ENCODE measurements around the gene PROC.

The PROC gene

GRCh38 chr2:127384529-127384928 lies 33.7 kb upstream of the PROC start:
- ChIA-PET POLR2A (interaction anchor here (0.9 kb wide), 1 partner anchor 90 kb away, joined by 3 read pairs; the partner anchor contains the start of gene ERCC3), CTCF (interaction anchor here (0.6 kb wide), 1 partner anchor 129 kb away, joined by 3 read pairs; no protein-coding TSS in a partner anchor)

DNA sequence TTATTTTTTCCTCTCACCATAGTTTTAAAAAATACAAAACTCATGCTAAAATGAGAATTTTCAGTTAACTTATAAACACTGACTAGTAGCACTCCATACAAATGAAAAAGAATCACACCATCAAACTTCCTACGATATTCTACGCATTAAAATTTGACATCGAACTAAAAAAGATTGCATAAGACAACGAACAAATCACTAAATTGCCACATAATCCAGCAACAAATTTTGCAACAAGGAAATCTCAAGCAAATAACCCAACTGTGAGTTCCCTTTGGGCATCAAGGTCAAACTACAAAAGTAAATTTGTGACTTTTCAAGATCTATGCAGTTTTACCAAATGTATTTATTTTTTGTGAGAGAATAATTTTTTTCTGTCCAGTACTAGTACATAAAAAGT lies 32.0 kb upstream of the PROC start:
- CTCF ChIA-PET, result interaction anchor here (0.9 kb wide), 1 partner anchor 15 kb away, joined by 4 read pairs; no protein-coding TSS in a partner anchor
- no peak for DNase-seq (ENCODE audit: extremely low spot score)
- POLR2A ChIA-PET, result interaction anchor here (1.0 to 1.2 kb wide), 4 partner anchors 15 to 23 kb away, joined by 3 to 7 read pairs (median 4); no protein-coding TSS in a partner anchor
- TF ChIP-seq, protein P1, sequence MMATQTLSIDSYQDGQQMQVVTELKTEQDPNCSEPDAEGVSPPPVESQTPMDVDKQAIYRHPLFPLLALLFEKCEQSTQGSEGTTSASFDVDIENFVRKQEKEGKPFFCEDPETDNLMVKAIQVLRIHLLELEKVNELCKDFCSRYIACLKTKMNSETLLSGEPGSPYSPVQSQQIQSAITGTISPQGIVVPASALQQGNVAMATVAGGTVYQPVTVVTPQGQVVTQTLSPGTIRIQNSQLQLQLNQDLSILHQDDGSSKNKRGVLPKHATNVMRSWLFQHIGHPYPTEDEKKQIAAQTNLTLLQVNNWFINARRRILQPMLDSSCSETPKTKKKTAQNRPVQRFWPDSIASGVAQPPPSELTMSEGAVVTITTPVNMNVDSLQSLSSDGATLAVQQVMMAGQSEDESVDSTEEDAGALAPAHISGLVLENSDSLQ (IDR thresholded peaks at IDR 0.05), result no peak
- no peak for TF ChIP-seq SP1 (IDR thresholded peaks at IDR 0.05)
- TF ChIP-seq ELF4 (IDR thresholded peaks at IDR 0.05), result no peak
- TF ChIP-seq L3MBTL2 (conservative IDR thresholded peaks at IDR 0.05), result no peak
- TF ChIP-seq NFRKB (IDR thresholded peaks at IDR 0.05), result no peak
- no peak for TF ChIP-seq FOXM1 (IDR thresholded peaks at IDR 0.05; ENCODE audit: borderline replicate concordance)
- TF ChIP-seq TARDBP (IDR thresholded peaks at IDR 0.05), result no peak

More at GRCh38 chr2:127384529-127384928, 33.7 kb upstream of the PROC start:
- DNase-seq (ENCODE audit: extremely low spot score), result no peak
- TF ChIP-seq TARDBP (IDR thresholded peaks at IDR 0.05) (no peak), ZNF384 (IDR thresholded peaks at IDR 0.05) (no peak), HDGF (IDR thresholded peaks at IDR 0.05; ENCODE audit: borderline replicate concordance) (no peak), SUZ12 (IDR thresholded peaks at IDR 0.05) (no peak), ELF4 (IDR thresholded peaks at IDR 0.05) (no peak), FOXK2 (IDR thresholded peaks at IDR 0.05) (no peak), BHLHE40 (IDR thresholded peaks at IDR 0.05; ENCODE audit: borderline replicate concordance) (no peak), ARNT (IDR thresholded peaks at IDR 0.05) (no peak), L3MBTL2 (conservative IDR thresholded peaks at IDR 0.05) (no peak), LEF1 (IDR thresholded peaks at IDR 0.05; ENCODE audit: borderline replicate concordance) (no peak), FOXM1 (IDR thresholded peaks at IDR 0.05; ENCODE audit: borderline replicate concordance) (no peak), CTBP1 (IDR thresholded peaks at IDR 0.05; ENCODE audit: borderline replicate concordance) (no peak), NFRKB (IDR thresholded peaks at IDR 0.05) (no peak), FOXA1 (IDR thresholded peaks at IDR 0.05) (no peak), SP1 (IDR thresholded peaks at IDR 0.05) (no peak)
- TF ChIP-seq, protein P1 (IDR thresholded peaks at IDR 0.05), result no peak

GRCh38 chr2:127386764-127387654 lies 31.2 kb upstream of the PROC start:
- no peak for TF ChIP-seq LEF1 (IDR thresholded peaks at IDR 0.05; ENCODE audit: borderline replicate concordance)
- no peak for TF ChIP-seq TARDBP (IDR thresholded peaks at IDR 0.05)
- TF ChIP-seq FOXK2 (IDR thresholded peaks at IDR 0.05), result no peak
- TF ChIP-seq FOXM1 (IDR thresholded peaks at IDR 0.05; ENCODE audit: borderline replicate concordance), result peak; percentile 36; the same call in 1 of the 2 replicates
- TF ChIP-seq SP1 (IDR thresholded peaks at IDR 0.05), result no peak
- peak; percentile 73 for DNase-seq (ENCODE audit: extremely low spot score)
- POLR2A ChIA-PET, result interaction anchor here (1.0 to 1.2 kb wide), 4 partner anchors 14 to 22 kb away, joined by 3 to 7 read pairs (median 4); no protein-coding TSS in a partner anchor
- CTCF ChIA-PET, result no interaction called here

DNA sequence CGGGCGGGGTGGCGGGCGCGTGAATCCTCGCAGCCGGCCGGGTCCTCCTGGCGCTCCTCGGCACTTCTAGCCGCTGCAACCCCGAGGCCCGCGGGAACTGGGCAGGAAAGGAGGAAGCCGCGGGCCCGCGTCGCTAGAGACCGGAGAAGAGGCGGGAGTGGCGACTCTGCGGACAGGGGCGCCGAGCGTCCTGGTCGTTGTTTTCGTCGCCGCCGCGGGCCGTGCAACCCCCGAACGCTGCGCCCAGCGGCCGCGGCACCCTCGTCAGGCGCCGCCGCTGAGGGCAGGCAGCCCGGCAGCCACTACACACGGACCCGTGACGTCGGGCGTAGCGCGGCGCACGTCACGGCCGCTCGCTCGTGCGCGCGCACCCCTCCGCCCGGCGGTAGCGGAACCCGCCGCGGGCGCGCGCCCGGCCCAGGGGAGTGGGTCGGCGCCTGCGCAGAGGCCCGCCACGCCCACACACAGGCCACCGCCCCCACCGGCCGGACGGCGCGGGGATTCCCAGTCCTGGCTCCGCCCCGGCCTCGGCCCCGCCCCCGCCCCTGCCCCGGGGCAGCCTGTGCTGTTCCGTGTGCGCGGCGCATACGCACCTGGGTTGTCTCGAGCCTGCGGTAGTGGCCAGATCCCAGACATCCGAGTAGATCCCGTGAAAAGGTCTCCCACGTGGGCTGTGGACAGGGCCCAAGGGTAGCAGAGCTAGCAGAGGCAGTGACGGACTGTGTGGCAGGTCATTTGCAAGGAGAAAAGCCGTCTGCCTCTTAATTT lies 30.4 kb upstream of the PROC start, which contains the start of gene MAP3K2:
TSS of gene MAP3K2 (minus strand) at position 321 of the 768 bp plus-strand sequence. CDS start 44,846 bp downstream, outside the sequence.
- ChIA-PET POLR2A (interaction anchor here (0.9 to 2.1 kb wide), 4 partner anchors 11 to 17 kb away, joined by 3 to 10 read pairs (median 5); no protein-coding TSS in a partner anchor), CTCF (interaction anchor here (1.1 kb wide), 1 partner anchor 17 kb away, joined by 3 read pairs; no protein-coding TSS in a partner anchor)
- TF ChIP-seq, protein P1 (IDR thresholded peaks at IDR 0.05), result no peak
- no peak for TF ChIP-seq TARDBP (IDR thresholded peaks at IDR 0.05)
- no peak for TF ChIP-seq BHLHE40 (IDR thresholded peaks at IDR 0.05; ENCODE audit: borderline replicate concordance)
- no peak for TF ChIP-seq ELF4 (IDR thresholded peaks at IDR 0.05)
- no peak for TF ChIP-seq FOXA1 (IDR thresholded peaks at IDR 0.05)
- TF ChIP-seq SP1 (IDR thresholded peaks at IDR 0.05), result no peak
- no peak for TF ChIP-seq ARNT (IDR thresholded peaks at IDR 0.05)
- TF ChIP-seq CTBP1 (IDR thresholded peaks at IDR 0.05; ENCODE audit: borderline replicate concordance), result no peak
- no peak for TF ChIP-seq LEF1 (IDR thresholded peaks at IDR 0.05; ENCODE audit: borderline replicate concordance)
- DNase-seq (ENCODE audit: extremely low spot score), result peak; percentile 99

- TF ChIP-seq SP1 (IDR thresholded peaks at IDR 0.05), result no peak
- TF ChIP-seq ARNT (IDR thresholded peaks at IDR 0.05), result no peak
- no peak for TF ChIP-seq BHLHE40 (IDR thresholded peaks at IDR 0.05; ENCODE audit: borderline replicate concordance)
- TF ChIP-seq LEF1 (IDR thresholded peaks at IDR 0.05; ENCODE audit: borderline replicate concordance), result no peak
- TF ChIP-seq ELF4 (IDR thresholded peaks at IDR 0.05), result no peak
- TF ChIP-seq, protein P1 (IDR thresholded peaks at IDR 0.05), result no peak
- no peak for TF ChIP-seq CTBP1 (IDR thresholded peaks at IDR 0.05; ENCODE audit: borderline replicate concordance)
- no peak for TF ChIP-seq SUZ12 (IDR thresholded peaks at IDR 0.05)
- no peak for TF ChIP-seq FOXM1 (IDR thresholded peaks at IDR 0.05; ENCODE audit: borderline replicate concordance)
- TF ChIP-seq ZNF384 (IDR thresholded peaks at IDR 0.05), result no peak
- TF ChIP-seq NFRKB (IDR thresholded peaks at IDR 0.05), result no peak
- no peak for TF ChIP-seq TARDBP (IDR thresholded peaks at IDR 0.05)
- no peak for TF ChIP-seq HDGF (IDR thresholded peaks at IDR 0.05; ENCODE audit: borderline replicate concordance)
- TF ChIP-seq L3MBTL2 (conservative IDR thresholded peaks at IDR 0.05), result no peak
- no peak for TF ChIP-seq FOXK2 (IDR thresholded peaks at IDR 0.05)
- TF ChIP-seq FOXA1 (IDR thresholded peaks at IDR 0.05), result no peak
- POLR2A ChIA-PET, result interaction anchor here (0.9 to 2.1 kb wide), 3 partner anchors 11 to 18 kb away, joined by 3 to 10 read pairs (median 4); no protein-coding TSS in a partner anchor
- CTCF ChIA-PET, result interaction anchor here (1.1 kb wide), 1 partner anchor 18 kb away, joined by 3 read pairs; no protein-coding TSS in a partner anchor
- no peak for DNase-seq (ENCODE audit: extremely low spot score)
Measured at GRCh38 chr2:127388423-127389164, 29.6 kb upstream of the PROC start.

Data from HEK293T (cell line).